Fibroblast of gingiva (primary cell): Measurements from ENCODE around the gene GRK6.

Experiments used
- DNase-seq: peaks from one replicate; pipeline ENCODE4 v3.0.0-alpha.2; 2011; ENCODE audit warnings: low read depth

GRK6 gene

GRCh38 chr5:177427211-177427822 lies 841 bp downstream of the GRK6 start:
- no peak for DNase-seq

GRCh38 chr5:177427919-177428573 lies 1.6 kb downstream of the GRK6 start:
- no peak for DNase-seq

GRCh38 chr5:177428574-177429217 lies 2.2 kb downstream of the GRK6 start:
- DNase-seq, result no peak

GRCh38 chr5:177429248-177430040 lies 3.0 kb downstream of the GRK6 start:
- no peak for DNase-seq

- no peak for DNase-seq
These were observed 3.9 kb downstream of the GRK6 start for GRCh38 chr5:177430140-177430951.

- no peak for DNase-seq
These were observed 4.5 kb downstream of the GRK6 start for GRCh38 chr5:177430972-177431316.

- no peak for DNase-seq
These were observed 5.1 kb downstream of the GRK6 start for GRCh38 chr5:177431317-177432142.

GRCh38 chr5:177432143-177432838 lies 5.8 kb downstream of the GRK6 start:
- no peak for DNase-seq

GRCh38 chr5:177432839-177433657 lies 6.6 kb downstream of the GRK6 start:
- DNase-seq, result no peak

GRCh38 chr5:177433658-177434217 lies 7.3 kb downstream of the GRK6 start:
- no peak for DNase-seq

- no peak for DNase-seq
These were observed 8.0 kb downstream of the GRK6 start for GRCh38 chr5:177434437-177434836.

- DNase-seq, result no peak
These were observed 8.7 kb downstream of the GRK6 start for GRCh38 chr5:177434942-177435738.

GRCh38 chr5:177435847-177436536 lies 9.5 kb downstream of the GRK6 start:
- no peak for DNase-seq

GRCh38 chr5:177437623-177438022 lies 11.1 kb downstream of the GRK6 start:
- no peak for DNase-seq

- no peak for DNase-seq
These were observed 12.0 kb downstream of the GRK6 start for GRCh38 chr5:177438468-177438867.

- DNase-seq, result no peak
These were observed 13.1 kb downstream of the GRK6 start for GRCh38 chr5:177439518-177440053.

GRCh38 chr5:177440211-177440989 lies 13.9 kb downstream of the GRK6 start:
- DNase-seq, result no peak
